RCC 7860 (cell line): ENCODE data around the gene EIF4EBP2.

Experiments
- DNase-seq: peaks from one replicate; pipeline ENCODE4 v3.0.0-alpha.2; 2015; ENCODE audit warnings: low spot score
- FAIRE-seq: peaks from 2 replicates; lab custom pipeline; 2012; peaks lifted over from hg19 to GRCh38; lab: Jason Lieb, UNC

Gene EIF4EBP2, protein sequence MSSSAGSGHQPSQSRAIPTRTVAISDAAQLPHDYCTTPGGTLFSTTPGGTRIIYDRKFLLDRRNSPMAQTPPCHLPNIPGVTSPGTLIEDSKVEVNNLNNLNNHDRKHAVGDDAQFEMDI

DNA sequence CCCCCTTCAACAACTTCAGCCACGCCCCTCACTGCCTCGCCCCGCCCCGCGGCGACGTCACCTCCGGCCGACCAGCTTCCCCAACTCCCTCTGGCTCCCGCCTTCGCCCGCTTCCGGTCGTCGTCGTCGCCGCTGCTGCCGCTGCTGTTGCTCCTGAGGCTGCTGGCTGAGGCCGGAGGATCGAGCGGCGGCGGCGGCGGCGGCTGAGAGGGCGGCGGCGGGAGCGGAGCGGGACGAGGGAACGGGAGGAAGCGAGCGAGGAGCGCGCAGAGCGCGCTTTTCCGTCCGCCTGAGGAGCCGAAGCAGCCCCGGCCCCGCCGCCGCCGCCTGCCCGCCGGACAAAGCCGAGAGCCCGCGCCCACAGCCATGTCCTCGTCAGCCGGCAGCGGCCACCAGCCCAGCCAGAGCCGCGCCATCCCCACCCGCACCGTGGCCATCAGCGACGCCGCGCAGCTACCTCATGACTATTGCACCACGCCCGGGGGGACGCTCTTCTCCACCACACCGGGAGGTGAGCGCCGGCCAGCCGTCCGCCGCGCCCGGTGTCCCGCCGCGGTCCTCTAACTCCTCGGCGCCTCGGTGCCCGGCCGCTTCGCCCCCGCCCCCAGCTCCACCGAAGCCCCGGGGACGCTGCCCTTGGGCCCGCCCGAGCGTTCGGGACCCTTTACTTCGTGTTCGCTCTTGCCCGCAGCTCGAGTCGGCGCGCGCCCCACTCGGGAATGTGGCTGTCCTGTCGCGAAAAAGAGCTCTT is at the start of gene EIF4EBP2:
Gene EIF4EBP2, plus strand, starts transcription at position 110 of the 751 bp plus-strand sequence. Its CDS starts 257 bp downstream, at position 367.
- DNase-seq (peak; percentile 85), FAIRE-seq (peak; percentile 71)

DNA sequence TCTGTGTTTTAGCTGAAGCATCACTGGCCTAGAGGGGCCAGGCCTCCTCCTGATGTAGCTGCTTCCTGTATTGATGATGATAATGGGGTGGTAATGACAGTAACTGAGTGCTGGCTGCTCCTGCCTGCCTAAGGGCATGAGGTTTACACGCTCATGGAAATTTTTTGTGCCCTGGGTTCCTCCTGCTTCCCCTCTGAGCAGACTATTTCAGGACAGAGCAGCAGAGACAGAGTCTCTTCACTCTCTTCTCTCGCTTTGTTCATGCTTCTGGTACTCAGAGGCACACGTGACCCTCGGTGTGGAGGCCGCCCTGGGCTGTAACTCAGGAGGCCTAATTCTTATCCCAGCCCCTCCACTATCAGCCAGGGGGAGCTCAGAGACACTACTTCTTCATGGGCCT is 49.4 kb upstream of the EIF4EBP2 start:
- FAIRE-seq: no peak
- no peak for DNase-seq

DNA sequence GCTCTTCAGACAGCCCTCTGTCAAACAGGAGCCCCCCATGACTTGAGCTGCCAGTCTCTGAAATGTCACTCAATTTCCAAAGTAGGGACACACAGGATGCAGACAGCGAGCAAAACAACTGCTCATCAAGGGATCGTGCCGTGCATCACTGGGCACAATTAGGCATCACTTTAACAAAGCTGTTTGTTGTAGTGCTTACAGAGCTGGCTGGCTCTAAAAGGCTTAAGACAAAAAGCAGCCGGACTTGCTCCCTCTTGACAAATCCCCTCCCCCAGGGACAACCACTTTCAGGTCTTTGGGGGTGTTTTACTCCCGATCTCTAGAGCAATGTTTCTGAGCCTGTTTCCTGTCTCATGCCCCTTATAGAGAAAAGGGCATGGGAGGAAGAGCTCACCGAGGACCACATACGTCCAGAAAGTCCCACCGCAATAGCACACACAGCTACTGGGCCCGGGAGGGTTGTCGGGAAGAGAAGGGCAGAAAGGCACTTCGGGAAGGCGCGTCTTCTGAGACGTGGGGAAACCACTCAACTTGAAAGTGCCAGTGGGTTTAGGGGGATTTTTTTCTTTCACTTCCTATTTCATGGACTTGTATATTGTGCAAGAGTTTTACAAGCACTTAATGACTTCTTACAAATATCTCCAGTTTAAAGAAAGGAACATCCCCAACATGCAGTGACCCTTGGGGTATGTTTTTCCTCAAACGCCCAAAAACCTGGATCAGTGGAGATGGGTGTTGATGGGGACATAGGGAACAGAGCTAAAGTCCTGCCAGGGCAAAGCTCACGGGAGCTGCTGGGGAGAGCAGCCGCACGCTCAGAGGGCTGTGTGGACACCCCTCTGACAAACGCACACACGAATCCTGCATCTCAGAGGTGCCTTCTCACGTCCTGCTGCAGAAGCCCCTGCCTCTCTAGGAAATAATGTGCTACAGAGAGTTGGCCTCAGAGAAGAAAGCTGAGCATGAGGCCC is 48.6 kb upstream of the EIF4EBP2 start:
- FAIRE-seq (no peak), DNase-seq (no peak)

DNA sequence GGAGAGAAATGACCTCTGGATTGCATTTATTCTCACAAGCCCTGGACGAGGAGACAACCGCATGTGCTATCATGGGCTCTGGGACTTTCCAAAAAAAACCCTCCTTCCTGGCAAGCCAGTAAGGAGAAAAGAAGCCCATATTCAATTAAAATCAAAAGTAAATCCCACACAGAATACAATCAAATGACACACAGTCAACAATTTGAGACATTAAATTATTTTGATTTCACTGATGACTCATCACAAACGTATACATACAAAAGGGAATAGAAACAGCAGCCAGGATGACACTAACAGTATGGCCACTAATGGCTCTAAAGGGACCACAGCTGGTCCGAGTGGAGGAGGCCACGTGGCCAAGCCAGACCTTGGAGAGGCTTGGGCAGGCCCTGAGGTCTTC is 46.4 kb upstream of the EIF4EBP2 start:
- DNase-seq (no peak), FAIRE-seq (no peak)

DNA sequence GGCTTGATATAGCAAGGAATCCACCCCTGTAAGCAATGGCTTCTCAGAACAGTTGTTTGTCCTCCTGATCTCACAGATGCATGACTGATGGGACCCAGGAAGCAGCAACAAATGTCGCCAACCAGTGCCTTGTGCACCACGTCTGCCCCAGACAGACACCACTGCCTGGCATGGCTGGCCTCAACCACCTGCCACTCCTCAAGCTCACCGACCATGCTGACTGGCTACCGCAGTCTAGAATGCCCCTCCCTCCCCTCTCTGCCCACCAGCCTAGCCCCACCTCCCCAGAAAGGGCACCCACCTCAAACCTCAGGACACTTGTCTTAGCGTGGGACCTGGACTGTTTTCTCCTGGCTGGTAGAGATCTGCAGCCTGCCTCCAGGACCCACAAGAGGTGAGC is 45.5 kb upstream of the EIF4EBP2 start:
- FAIRE-seq: no peak
- DNase-seq: no peak

DNA sequence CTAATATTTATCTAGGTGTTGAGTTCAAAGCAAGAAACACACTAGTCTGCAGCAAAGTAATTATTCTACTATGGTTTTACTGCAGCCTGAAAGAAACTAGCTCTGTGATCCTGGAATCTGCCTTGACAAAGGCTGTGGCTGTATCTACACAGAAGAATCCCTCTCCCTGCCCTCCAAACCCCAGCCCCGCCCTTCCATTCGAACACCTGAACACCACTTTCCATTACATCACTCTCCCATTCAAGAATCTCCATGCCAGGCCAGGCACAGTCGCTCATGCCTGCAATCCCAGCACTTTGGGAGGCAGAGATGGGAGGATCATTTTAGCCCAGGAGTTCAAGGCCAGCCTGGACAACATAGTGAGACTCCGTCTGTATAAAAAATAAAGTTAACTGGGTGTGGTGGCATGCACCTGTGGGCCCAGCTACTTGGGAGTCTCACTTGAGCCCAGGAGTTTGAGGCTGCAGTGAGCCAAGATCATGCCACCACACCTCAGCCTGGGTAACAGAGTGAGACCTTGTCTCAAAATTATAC is 44.9 kb upstream of the EIF4EBP2 start:
- no peak for FAIRE-seq
- DNase-seq: no peak

DNA sequence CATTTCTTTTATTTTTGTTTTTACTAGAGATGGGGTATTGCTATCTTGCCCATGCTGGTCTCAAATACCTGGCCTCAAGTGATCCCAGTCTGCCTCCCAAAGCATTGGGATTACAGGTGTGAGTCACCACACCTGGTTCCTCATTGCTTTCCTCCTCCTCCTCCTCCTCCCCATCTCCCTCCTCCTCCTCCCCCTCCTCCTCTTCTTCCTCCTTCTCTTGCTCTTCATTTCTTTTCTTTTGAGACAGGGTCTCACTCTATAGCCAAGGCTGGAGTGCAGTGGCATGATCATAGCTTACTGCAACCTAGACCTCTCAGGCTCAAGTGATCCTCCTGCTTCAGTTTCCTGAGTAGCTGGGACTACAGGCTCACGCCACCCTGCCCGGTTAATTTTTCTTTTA is 43.7 kb upstream of the EIF4EBP2 start:
- FAIRE-seq (no peak), DNase-seq (no peak)

DNA sequence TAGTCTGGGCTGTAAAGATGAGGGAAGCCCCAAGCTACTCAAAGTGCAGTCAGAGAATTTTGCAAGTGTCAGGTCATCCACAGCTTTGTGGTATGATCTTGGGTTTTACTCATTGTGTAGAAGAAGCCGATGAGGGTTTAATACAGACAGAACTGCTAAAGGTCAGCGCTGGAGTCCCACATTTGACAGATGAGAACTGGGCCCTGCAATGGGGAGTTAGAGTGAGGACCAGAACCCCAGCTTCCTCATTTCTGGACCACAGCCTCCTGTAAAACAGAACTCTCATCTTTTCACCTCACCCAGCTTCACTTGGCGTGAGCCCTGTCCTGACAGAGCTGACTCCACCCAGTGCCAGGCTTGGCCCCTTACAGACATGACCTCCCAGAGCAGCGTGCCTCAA is 41.6 kb upstream of the EIF4EBP2 start:
- FAIRE-seq (no peak), DNase-seq (no peak)

DNA sequence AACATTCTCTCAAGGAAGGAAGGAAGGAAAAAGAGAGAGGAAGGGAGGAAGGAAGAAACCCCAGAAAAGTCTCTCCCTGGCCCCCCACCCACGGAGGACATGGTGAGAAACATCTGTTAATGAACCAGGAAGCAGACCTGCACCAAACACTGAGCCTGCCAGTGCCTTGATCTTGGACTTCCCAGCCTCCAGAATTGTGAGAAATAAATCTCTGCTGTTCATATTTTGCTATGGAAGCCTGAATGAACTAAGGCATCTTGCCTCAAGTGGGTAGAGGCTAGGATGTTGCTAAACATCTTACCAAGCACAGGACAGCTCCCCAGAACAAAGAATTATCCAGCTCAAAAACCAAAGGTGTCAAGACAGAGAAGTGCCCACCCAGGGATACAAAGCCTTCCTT is 40.7 kb upstream of the EIF4EBP2 start:
- no peak for DNase-seq
- no peak for FAIRE-seq

DNA sequence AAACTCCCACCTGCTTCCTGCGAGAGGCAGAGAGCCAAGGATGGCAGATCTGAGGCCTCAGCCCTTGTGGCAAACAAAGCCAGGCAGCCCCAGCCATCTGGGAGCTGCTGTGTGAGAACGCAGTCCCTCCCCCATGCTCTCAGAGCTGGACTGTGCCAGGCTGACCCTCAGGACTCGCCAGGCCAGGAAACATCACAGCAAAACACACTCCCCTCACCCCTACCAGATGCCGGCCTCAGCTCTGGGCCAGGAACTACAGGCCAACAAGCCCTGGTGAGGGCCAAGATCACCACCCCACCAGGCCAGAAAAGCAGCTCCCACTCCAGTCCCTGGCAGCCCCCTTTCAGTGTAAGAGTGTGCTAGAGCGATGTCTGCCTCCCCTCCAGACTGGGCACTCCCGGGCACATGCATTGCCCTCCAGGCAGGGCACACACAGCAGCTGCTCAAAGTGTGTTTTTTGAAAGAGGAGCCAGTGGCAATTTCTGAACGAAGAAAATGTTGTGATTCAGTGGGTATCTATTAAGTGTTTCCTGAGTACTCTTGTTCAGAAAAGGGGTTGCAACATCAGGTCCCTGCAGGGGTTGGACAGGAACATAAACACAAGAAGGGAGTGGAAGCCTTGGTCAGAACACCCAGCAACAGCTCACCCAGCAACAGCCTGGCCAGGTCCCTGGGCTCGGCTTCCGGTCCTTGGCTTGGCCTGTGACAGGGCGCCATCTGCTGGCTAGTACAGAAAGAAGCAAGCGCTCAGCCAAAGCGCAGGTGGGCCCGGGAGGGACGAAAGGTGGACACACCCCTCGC is 39.8 kb upstream of the EIF4EBP2 start:
- FAIRE-seq (peak; percentile 64), DNase-seq (peak; percentile 74)

DNA sequence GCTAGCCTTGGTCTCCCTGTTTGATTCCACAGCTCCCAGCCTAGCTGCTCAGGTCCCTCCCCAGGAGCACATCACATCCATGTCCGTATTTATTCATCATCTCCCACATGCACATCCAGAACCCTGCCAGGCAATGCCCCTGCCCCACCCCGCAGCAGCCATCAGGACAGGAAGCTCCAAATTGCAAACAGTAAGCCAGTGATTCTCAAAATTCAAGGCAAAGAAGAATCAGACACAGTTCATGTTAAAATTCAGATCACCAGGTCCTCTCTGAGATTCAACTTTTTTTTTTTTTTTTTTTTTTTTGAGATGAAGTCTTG is 39.2 kb upstream of the EIF4EBP2 start:
- DNase-seq (no peak), FAIRE-seq (no peak)

DNA sequence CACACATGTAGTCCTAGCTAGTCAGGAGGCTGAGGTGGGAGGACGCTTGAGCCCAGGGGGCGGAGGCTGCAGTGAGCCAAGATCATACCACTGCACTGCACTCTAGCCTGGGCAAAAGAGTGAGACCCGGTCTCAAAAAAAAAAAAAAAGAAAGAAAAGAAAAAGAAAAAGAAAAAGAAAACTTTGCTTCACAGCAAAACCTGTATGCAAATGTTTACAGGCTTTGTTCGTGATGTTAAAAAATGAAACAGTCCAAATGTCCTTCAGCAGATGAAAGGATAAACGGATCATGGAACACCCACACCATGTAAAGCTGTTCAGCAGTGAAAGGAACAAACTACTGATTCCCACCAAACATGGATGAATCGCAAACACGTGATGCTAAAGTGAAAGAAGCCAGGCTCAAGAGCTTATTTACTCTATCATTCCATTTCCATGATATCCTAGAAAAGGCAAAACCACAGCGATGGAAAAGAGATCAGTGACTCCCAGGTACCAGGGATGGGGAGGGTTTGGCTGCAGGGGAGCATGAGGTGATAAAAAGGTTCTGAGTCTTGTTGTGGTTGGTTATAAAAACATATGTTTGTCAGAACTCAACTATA is 36.6 kb upstream of the EIF4EBP2 start:
- FAIRE-seq: no peak
- DNase-seq: peak; percentile 38

DNA sequence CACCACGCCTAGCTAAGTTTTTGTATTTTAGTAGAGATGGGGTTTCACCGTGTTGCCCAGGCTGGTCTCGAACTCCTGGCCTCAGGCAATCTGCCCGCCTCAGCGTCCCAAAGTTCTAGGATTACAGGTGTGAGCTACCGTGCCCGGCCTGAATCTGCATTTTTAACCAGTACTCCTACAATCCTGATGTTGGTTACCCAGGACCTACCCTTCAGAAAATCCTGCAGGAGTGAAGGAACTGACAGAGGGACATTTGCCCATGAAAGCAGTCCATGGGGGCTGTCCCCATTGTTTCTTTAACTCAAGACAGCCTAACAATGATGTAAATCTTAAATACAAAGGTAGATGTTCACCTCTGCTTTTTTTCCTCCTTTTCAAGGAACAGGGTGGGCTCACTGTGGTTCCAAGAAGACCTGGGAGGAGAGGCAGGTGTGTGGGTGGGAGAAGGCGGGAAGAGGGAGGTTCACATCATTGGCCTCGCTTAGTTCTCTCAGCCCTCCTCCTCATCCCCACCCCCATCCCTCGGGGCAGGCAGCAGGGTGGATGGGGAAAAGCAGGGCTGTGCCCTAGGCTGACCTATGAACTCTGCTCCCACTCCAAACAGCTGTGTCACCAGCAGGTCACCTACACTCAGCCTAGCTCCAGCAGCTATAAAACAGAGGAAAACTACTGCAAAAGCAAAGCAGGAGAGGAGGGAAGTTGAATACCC is 35.0 kb upstream of the EIF4EBP2 start:
- DNase-seq: no peak
- no peak for FAIRE-seq

DNA sequence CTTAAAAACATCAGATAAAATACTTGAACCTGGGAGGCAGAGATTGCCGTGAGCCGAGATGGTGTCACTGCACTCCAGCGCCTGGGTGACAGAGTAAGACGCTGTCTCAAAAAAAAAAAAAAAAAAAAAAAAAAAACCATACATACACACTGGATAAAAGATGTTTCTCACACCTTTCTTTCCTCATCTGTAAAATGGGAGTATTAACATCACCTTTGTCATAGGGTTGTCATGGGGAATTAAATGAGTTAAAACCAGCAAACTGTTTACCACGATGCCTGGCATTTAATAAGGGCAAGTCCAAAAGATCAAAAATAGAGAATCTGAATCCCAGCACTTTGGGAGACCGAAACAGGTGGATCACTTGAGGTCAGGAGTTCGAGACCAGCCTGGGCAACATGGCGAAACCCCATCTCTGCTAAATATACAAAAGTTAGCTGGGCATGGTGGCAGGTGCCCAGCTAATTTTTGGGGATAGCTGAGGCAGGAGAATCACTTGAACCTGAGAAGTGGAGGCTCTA is 34.4 kb upstream of the EIF4EBP2 start:
- DNase-seq (no peak), FAIRE-seq (no peak)

DNA sequence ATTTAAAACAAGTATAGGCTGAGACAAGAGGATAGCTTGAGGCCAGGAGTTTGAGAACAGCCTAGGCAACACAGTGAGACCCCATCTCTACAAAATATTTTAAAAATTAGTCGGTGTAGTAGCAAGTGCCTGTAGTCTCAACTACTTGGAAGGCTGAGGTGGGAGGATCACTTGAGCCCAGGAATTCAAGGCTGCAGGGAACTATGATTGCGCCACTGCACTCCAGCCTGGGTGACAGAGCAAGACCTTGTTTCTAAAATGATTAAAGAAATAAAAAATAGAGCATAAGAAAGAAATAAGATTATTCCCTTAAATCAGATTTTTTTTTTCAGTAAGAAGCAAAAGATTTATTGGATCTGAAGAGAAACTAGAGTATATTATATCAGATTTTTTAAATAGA is 33.2 kb upstream of the EIF4EBP2 start:
- DNase-seq (no peak), FAIRE-seq (no peak)

DNA sequence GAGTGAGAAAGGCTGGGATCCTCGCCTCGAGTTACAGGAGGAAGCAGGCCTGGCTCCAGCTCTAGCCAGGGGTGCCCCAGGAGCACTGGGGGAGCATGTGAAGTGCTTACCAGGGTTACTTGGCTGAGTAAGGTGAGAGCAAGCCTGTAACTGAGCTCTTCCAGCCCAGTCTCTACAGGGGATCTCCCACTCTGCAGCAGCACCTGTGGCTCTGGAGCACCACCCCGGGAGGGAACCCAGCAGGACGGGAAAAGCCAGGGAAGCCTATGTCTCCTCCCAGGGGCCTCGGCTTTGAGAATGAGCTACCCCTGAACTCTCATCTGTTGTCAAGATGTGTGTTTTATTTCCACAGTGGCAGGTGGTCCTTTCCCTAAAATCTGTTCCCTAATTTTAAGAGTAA is 32.1 kb upstream of the EIF4EBP2 start:
- DNase-seq (no peak), FAIRE-seq (no peak)

DNA sequence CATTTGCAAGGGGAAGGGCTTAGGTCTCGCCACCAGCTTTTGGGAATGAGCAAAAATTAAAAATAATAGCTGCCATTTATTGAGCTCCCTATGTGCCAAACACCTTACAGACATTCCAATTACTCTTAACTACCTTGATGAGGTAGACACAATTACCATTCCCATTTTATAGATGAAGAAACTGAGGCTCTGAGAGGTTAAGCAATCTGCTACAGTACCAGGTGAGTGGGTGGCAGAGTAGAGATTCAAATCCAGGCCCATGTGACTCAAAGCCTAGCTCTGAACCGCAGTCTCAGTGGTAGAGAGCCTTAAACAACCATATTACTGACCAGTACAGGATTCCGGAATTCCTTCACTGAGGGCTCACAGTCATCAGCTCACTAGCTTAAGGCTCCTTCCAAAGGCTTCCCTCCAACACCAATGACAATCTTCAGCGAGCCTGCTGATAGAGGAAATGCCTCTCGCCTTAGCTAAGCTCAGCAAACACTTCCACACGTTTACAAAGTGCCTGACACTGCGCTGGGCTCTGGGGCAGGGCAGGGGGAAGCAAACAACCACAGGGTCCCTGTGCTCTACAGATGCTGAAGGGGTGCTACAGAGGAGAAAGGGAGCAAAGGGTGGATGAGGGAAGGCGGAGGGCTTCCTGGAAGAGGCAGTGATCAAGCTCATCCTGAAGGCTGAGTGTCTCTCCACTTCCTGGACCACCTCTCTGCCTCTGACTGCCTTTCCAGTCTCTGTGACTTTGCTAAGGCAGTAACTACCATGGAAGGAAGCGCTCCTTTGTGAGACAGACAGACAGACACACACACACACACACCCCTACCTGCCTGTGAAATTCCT is 28.9 kb upstream of the EIF4EBP2 start:
- FAIRE-seq (no peak), DNase-seq (no peak)
